ENCODE measurements around the gene NPRL2.

The NPRL2 gene

DNA sequence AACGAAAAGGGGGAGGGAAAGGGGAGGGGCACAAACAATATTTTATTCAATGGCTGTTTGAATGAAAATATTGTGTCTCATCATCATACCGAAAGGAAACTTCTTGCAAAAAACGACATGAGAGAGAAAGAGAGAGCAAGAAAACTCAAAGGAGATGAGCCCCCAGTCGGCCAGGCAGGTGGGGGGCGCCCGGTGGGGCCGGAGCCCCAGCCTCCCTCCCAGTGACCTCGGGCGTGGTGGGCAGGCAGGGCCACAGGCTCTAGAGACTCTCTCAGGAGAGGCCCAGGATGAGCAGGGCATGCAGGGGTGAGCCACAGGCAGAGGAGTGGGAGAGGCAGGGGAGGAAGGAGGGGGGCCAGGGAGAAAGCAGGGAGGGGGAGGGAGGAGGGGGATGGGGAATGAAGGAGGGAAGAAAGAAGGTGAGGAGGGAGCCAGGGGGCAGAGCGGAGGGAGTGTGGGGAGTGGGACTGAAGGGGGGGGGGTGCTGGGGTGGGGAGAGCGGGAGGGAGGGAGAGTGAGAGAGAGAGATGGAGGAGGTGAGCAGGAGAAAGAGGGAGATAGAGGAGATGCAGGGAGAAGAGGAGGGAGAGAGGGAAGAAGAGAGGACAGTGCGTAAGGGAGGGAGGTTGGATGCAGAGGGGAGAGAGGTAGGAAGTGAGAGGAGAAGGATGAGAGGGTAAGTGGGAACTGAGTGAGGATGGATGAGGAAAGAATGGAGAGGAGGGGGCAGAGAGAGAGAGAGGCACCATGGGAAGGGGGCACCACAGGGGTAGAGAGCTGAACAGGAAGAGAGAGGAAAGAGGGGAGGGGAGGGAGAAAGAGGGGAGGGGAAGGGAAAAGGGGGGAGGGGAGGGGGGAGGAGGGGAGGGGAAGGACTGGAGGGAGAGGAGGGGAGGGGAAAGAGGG, 22.8 kb upstream of the NPRL2 start:
- no peak for DNase-seq (ENCODE audit: low read depth)

DNA sequence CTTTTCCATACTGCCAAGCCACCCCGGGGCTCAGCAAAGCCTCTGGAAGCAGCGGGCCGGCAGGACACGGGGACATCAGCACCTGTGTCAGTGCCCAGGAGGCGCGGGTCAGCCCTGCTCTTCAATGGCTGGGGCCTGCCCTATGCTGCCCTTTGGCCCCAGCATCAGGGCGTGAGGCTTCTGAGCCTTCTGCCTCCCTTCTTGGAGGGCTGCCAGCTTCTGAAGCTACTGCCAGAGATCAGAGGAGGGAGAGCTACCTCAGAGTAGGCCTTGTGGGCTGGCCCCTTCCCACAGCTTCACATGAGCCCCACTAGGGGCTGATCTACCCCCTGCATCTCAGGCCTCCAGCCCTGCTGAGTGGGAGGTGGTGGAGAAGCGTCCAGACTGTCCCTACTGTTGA, 21.8 kb upstream of the NPRL2 start:
- no peak for DNase-seq (ENCODE audit: low read depth)

DNA sequence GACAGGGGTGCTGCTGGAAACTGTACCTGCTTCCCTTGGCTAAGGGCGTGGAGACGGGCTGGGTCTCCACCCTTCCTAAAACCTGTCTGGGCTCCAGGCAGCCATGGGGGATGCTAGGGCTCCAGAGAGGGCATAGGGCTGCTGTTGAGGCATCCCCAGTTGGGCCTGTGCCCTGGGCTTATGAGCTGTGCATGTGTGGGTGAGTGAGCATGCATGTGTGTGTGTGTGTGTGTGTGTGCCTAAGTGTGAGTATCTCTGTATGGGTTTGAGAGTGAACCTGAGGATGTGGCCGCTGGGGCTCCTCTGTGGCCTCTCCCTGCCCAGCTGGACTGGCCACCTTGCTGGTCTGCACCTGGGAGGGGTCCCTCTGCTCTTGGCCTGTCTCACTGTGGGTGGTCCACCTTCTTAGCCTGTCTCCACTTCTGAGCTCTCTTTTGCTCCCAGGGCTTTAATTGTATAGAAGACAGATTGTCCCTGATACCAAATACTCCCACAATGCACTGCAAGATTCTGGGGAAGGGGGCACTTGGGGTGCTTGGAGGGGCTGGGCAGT, 20.6 kb upstream of the NPRL2 start:
- no peak for DNase-seq (ENCODE audit: low read depth)

DNA sequence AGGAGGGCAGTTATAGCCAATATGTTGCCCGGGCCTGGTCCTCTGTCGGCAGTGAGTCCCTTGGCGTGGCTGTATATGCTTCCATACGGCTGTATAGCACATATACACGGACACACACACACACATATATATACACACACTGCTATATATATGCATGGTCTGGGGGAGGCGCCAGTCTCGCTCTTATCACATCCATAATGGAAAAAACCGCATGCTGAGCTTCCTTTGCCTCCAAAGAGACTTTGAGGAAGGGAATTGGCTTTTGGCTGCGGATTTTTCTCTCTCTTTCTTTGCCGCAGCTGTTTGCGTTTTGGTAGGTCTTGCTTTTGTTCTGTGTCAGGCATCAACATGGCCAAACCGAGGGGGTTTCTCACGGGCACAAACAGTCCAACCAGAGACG, 20.0 kb upstream of the NPRL2 start:
- no peak for DNase-seq (ENCODE audit: low read depth)

DNA sequence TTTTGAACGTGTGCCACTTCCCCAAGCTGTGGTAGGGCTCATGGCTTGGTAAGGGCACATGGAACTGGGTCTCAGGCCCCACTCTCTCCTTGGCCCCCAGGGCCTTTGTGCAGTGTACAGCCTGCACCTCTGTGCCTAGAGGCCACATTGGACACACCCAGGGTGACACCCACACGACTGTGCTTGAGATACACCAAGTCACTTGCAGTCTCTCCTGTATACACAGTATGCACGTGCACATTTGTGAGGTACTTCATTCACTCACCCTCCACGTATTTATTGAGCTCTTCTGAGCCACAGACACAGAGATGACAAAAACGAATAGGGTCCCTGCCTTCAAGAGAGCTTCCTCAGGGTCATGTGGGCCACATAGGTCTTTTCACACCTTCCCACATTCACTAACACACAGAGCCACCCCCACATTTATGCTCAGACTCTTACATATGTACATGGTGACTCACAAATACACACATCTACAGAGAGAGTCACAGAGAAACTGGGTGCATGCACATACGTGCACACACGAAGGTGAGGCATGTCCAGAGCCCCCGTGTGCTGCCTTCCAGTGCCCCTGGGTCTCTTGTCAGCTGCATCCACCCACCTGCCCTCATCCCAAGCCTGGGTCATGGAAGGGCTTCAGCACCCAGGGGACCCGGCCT, 18.6 kb upstream of the NPRL2 start:
- DNase-seq (ENCODE audit: low read depth): no peak

DNA sequence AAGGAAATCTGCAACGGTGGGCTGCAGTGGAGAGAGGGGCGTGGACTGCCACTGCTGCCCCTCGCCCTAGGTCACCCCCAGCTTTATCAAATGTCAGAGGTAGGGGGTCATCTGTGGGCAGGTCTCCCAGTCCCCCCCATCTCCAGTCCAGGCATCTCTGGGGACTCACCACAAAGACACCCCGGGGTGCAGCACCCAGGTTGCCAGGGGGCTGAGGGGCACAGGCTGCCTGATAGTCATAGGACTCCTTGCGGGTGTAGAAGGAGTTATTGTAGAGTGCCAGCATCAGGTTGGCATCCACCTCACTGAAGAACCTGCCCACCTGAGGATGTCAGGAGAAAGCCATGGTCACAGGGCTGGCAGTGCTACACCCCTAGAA, 15.3 kb upstream of the NPRL2 start:
- DNase-seq (ENCODE audit: low read depth): no peak

DNA sequence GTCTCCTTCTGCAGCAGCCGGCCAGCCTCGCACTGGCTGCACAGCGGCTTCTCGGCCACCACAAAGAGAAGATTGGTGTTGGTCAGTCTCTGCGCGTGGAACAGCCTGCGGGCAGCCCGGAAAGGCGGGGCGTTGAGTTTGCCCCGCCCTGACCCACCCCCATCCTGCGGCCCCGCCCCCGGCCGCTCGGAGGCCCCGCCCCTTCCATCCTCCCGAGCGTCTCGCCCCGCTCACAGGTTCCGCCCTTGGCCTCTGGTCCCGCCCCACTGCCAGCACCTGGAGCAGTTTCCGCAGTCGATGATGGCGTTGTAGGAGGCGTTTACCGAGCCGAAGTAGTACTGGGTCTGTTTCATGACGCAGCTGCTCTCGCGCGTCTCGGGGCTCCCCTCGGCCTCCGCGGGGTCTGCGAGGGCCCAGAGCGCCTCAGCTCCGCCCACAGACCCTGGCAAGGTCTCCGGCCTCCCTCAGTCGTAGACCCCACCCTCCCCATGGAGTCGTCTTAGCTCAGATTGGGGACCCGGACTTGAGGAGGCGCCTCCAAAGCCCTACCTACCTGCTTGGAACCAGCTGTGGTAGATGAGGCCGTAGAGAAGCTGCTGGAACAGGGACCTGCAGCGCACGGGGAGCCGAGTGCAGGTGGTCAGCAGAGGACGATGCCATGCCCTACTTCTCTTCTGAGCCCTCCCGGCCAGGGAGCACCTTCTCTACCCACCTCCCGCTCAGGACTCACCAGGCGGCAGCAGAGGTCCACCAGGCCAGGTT, 14.7 kb upstream of the NPRL2 start:
- DNase-seq (ENCODE audit: low read depth): peak; percentile 93

DNA sequence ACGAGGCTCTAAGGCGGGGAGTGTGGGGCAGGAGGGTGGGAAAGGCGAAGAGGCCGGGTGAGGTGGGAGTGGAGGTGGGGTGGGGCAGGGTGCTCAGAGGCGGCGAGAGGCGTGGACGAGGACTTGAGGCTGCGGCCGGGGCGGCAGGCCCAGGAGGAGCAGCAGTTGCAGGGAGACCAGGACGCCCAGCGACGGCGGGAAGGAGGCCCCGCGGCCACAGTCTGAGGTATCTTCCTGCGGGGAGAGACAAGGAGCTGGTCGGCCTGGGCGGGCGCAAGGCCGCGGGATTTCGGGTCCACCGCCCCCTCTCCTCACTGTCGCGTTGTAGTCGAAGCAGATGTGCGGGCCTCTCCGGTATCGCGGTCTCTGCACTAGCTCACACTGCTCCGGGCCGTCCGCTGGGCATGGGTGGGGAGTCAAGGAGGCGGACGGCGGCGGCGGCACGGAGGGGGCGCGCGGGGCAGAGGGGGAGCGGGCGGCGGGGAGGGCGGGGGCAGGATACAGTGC, 14.1 kb upstream of the NPRL2 start:
- DNase-seq (ENCODE audit: low read depth): no peak

DNA sequence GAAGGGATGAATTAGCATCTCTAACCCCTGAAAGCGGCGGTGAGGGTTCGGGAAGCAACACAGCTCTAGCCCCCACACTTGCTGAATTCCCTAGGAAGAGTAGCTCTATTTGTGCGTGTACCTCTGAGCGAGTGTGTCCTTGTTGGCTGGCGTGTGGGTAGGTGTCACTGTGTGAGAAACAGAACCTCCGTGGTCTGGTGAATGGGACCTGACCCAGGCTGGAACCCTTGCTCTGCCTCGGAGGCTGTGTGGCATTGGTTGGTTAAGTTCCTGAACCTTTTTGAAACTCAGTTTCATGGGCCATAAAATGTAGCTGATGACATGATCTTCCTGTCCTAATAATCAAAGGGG, 9.2 kb upstream of the NPRL2 start:
- no peak for DNase-seq (ENCODE audit: low read depth)

DNA sequence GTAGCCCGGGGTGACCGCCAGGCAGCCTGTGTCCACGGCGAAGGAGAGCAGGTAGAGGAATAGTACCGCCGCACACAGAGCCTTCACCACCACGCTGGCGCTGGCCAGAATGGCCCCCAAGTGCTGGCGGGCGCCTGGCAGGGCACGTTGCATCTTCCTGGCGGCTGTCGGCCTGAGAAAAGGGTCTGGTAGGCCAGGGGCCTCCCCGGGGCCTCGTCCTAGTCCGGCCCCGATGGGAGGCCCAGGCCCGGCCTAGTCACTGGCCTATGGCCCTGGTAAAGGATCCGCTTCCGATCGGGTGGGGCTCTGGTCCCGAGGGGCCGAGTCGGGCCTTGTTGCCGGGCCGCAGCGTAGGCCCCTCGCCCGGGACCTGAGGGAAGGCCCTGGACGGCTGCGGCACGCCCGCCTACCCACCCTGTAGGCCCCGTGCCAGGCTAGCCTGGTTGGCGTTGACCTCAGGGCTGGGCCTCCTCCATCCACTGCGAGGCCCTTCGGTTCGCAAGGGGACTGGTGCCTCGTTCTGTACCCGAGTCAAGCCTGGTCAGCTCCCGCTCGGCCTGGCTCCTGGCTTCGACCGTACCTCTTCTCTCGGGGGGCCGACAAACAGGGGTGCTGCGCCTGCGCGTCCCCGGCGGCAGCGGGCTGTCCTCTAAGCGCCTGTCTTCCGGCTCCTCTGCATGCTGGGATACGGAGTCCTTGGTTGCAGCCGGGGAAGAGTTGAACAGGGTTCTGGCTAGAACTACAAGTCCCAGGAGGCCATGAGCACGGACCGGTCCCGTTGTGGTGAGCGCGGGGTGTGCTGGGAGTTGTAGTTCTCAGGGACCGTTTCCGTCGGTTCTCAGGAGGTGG, 8.6 kb upstream of the NPRL2 start, which contains the start of gene TMEM115:
Gene TMEM115 (minus strand): TSS at position 611 of the 849 bp plus-strand sequence. CDS start 458 bp downstream, at position 153.
- DNase-seq (ENCODE audit: low read depth): peak; percentile 94

DNA sequence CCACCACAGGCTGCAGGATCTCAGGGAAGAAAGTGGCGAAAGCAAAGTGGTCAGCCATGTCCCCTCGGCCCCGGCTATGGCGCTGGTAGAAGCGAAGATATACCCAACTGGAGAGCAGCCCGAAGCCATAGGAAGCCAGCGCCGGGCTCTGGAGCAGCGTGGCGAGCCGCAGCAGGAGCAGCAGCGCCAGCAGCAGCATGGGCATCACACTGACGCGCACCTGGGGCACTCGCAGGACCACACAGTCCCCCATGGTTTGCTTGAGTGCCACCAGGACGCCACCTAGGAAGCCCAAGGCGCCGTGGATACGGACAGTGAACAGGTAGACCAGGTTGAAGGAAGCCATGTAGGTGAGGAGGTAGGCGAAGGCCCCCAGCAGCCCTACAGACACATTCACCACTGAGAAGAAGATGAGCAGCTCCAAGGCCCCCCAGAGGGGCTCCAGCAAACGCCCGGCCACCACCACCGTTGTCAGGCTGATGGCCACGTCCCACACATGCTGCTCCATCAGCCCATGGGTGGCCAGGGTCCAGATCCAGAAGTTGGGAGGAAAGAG, 7.9 kb upstream of the NPRL2 start:
- DNase-seq (ENCODE audit: low read depth): no peak

DNA sequence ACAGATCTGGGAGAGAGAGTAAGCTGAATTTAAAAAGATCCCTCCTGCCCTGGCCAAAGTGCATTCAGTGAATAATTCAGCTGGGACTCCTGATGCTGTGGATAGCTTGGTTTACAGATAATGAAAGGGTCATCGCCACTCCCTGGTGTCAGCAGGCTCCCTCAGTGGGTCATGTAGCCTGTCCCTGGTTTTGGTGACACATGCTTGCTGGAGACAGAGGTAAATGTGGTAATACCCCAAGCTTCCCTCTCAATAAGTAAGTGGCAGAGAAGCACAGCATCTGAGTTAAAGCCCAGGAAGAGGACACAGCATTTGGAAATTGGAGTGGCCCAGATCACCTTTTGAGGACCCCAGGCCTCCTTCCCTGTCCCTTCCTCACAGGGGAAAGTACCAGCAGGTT, 6.9 kb upstream of the NPRL2 start:
- DNase-seq (ENCODE audit: low read depth): no peak

DNA sequence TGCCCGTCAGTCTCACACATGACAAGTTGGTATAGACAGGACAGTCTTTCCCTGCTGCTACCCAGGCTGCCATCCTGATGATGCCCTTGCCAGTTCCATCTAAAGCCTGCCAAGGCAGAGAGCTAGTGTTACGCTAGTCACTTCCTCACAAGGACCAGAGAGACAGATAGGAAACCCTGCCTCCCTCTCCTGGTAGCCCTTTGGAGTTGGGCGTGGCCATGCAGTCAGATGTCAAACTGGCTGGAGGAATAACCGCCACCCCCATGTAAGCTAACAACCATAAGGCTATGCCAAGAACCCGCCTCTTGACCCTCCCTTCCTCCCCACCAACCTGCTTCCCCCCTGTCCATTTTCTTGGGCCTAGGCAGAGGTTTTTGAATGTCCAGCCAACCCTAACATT, 6.0 kb upstream of the NPRL2 start:
- no peak for DNase-seq (ENCODE audit: low read depth)

DNA sequence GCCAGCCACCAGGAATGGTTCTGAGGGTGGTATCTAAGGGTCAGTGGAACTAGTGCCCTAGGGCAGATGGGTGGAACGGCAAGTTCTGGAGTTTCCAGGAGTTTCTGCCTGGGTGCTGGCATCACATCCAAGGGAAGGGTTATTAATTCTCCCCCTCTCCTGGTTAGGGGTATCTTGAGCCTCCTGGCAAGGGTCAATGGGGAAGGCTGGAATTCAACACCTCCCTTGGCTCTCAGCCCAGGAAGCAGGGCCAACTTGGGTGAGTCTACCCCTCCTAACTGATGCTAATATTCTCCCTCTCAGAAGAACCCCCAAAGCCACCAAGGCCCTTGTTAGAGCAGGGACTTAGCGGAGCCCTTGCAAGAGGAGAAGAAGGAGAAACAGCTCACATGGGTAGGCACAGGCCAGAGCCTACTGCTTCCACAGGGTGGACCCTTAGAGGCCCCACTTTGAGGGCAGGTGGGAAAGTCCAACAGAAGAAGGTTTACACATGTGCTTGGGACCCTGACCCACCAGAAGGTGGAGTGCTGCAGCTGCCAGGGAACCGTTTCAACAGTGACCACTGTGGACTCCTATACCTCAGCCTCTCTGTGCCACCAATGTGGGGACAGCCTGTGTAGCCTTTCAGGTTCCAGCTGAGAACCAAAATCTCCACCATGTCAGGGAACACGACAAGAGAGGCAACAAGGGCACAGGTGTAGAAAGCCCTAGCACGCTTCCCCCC, 5.4 kb upstream of the NPRL2 start:
- no peak for DNase-seq (ENCODE audit: low read depth)

DNA sequence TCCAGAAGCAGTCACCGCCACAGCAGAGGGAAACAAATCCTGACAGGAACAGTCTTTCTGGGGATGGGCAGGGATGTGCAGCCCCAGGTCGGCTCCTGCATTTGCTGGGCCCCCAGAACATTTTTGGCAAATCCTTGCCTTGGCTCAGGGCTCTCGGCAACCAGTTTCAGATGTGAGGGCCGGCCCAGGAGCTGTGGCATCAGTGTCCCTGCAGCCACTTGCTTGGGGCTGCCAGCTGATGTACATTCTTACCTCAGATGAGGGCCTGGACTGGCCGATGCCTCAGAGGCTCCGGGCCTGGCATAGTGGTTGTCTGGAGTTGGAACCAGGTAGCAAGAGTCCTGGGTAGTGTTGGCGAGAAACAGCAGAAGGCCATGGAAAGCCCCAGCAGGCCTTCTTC, 4.3 kb upstream of the NPRL2 start:
- DNase-seq (ENCODE audit: low read depth): no peak

DNA sequence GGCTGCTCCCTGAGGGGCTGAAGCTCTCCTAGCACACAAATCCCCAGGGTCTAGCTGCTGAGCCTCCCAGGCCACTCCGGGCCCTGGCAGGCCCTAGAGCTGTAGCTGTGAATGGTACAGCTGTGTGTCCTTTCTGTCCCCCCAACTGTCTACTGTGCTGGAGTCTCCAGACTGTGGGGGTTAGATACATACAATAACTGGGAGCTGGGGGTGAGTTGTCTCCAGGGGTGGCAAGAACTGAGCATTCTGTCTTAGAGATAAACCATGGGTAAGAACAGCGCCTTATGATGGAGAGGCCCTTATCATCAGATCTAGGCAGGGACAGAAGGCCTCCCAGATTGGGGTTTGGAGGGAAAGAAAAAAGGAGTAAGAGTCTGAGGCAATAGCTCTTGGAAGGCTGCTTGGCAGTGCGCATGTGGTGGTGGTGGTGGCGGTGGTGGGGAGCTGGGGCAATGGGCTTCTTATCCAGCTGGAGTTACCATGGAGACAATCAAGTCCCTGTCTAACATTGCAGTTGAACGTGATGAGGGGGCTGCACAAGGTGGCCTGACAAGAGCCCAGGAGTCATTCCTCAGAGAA, 3.7 kb upstream of the NPRL2 start:
- no peak for DNase-seq (ENCODE audit: low read depth)

DNA sequence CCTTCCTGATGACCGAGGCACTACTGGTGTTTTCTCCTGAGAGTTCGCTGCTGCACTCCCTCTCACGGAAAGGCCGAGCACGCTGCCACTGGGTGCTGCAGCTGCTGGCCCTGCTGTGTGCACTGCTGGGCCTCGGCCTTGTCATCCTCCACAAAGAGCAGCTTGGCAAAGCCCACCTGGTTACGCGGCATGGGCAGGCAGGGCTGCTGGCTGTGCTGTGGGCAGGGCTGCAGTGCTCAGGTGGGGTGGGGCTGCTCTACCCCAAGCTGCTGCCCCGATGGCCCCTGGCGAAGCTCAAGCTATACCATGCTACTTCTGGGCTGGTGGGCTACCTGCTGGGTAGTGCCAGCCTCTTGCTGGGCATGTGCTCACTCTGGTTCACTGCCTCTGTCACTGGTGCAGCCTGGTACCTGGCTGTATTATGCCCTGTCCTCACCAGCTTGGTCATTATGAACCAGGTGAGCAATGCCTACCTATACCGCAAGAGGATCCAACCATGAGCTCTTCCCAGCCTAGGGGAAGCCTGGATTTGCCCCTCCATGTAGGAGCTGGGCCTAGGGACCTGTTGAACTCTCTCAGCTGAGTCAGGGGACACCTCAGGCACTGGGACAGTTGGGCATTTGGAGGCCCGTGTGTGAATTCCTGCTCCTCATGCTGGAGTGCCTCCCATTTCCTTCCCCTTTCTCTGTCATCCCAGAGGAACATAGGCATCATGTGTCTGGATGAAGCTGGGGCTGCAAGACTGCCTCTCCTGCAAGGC, 2.9 kb upstream of the NPRL2 start:
- DNase-seq (ENCODE audit: low read depth): no peak

DNA sequence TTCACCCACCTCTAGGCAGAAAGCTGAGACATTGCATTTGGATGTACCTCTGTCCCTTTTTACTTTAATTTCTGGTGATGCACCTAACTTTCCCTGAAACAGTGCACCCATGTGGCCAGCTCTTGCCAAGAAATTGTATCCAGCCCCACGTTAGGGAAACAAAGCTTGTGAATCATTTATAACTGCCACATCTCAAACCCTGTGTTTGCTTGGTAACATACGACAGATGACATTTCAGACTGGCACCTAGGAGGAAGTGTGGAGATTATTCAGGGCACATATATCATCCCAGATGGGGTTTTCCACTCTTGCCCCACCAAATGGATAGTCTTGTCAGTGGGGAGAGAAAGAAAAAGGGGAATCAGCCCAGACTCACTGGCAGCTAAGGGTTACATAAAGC, 2.2 kb upstream of the NPRL2 start:
- no peak for DNase-seq (ENCODE audit: low read depth)

DNA sequence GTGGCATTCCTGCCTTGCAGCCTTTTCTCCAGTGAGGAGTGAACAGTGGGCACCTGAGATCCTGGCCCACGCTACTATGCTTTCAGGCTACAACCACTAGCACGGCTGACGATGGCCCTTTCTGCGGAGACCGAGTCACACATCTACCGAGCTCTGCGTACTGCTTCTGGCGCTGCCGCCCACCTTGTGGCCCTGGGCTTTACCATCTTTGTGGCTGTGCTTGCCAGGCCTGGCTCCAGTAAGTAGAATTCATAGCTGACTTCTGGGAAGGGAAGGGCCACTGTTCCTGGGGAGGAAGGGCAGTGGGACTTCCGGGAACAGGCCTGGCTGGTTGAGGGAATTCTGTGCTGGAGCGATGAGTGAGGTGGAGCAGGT, 735 bp upstream of the NPRL2 start:
- DNase-seq (ENCODE audit: low read depth): no peak
